HG02763 (cell line): Measurements from ENCODE around the gene KCNMB2.

ENCODE experiments used
- ATAC-seq: cut with Tn5 transposase; IDR thresholded peaks from one replicate; pipeline ENCODE4 v1.9.1; 2021; ENCODE audit warnings: mild to moderate bottlenecking, moderate library complexity; ENCODE audit not compliant: unreplicated experiment

The KCNMB2 gene

GRCh38 chr3:178634975-178635374 lies 98.7 kb downstream of the KCNMB2 start:
- no peak for ATAC-seq

GRCh38 chr3:178637802-178638201 lies 101.6 kb downstream of the KCNMB2 start:
- ATAC-seq = no peak

- no peak for ATAC-seq
These were observed 109.3 kb downstream of the KCNMB2 start for GRCh38 chr3:178645503-178645902.

GRCh38 chr3:178646186-178646862 lies 110.1 kb downstream of the KCNMB2 start:
- no peak for ATAC-seq

- no peak for ATAC-seq
These were observed 119.3 kb downstream of the KCNMB2 start for GRCh38 chr3:178655488-178655887.

- ATAC-seq = no peak
These were observed 122.6 kb downstream of the KCNMB2 start for GRCh38 chr3:178658694-178659325.

- peak; percentile 70 for ATAC-seq
These were observed 127.1 kb downstream of the KCNMB2 start for GRCh38 chr3:178663201-178663934.

- ATAC-seq = no peak
These were observed 129.5 kb downstream of the KCNMB2 start for GRCh38 chr3:178665747-178666146.

GRCh38 chr3:178669022-178669601 lies 132.9 kb downstream of the KCNMB2 start:
- ATAC-seq = no peak

- peak; percentile 43 for ATAC-seq
These were observed 133.5 kb downstream of the KCNMB2 start for GRCh38 chr3:178669758-178670157.

- ATAC-seq = peak; percentile 45
These were observed 135.1 kb downstream of the KCNMB2 start for GRCh38 chr3:178671377-178671776.

GRCh38 chr3:178671791-178672190 lies 135.6 kb downstream of the KCNMB2 start:
- peak; percentile 54 for ATAC-seq

GRCh38 chr3:178672275-178672674 lies 136.0 kb downstream of the KCNMB2 start:
- ATAC-seq = no peak

- ATAC-seq = no peak
These were observed 137.3 kb downstream of the KCNMB2 start for GRCh38 chr3:178673529-178673928.

GRCh38 chr3:178676077-178676476 lies 139.8 kb downstream of the KCNMB2 start:
- ATAC-seq = no peak

- peak; percentile 70 for ATAC-seq
These were observed 140.9 kb downstream of the KCNMB2 start for GRCh38 chr3:178676942-178677790.

GRCh38 chr3:178677961-178678360 lies 141.7 kb downstream of the KCNMB2 start:
- no peak for ATAC-seq

GRCh38 chr3:178680037-178680436 lies 143.8 kb downstream of the KCNMB2 start:
- no peak for ATAC-seq

- no peak for ATAC-seq
These were observed 144.3 kb downstream of the KCNMB2 start for GRCh38 chr3:178680489-178680888.

- ATAC-seq = no peak
These were observed 148.8 kb downstream of the KCNMB2 start for GRCh38 chr3:178684881-178685590.
